Measurements from ENCODE around the gene ATXN10.
"Not testable (repeated sequence)": the region's sequence is repeated elsewhere in the genome, so short reads cannot be mapped to it uniquely, and the experiment has no call there.

The ATXN10 gene

DNA sequence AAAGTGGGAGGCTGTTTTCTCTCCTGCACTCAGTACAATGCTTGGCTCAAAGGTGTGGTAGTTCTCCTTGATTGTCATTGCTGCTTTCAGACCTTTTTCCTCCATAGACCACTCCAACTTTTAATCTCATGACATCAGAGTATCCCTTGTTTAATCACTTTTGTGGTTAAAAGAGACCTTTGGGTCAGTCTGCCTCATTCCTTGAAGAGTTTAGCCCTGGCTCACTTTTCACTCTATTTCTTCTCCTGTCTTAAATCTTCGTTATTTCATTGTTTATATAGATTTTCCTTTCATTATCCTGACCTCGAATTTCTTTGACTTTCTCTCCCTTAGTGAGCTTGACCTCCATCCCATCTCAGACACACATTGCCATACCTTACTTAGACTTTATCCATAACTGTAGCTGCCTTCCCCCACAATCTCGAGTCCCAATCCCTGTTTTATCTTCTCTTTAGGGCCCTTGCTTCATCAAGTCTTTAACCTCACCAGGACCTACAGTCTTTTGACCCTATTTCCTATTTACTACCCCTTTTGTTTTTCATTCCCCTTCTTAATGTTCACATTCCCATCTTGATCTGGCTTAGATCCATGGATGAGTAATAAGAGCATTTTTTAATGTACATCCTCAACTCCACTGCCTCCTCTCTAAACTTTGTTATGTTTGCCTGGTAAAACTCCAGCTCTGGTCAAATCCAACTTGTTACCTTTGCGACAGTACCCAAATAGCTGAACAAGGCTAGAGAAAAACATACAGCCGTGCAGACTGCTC lies 9.5 kb downstream of the ATXN10 start:
- DNase-seq = no peak

GRCh38 chr22:45682064-45682463 lies 10.4 kb downstream of the ATXN10 start:
- no peak for DNase-seq

DNA sequence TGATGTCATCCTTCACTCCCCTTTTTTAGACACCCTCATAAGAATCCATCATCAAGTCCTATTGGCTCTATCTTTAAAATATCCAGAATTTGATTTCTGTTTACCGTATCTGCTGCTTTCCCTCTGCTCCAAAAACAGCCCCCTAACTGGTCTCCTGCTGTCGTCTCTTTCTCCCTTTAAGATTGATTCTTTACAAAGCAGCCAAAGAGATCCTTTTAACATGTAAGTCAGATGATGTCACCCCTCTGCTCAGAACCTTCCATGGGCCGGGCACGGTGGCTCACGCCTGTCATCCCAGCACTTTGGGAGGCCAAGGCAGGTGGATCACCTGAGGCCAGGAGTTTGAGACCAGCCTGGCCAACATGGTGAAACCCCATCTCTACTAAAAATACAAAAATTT lies 11.1 kb downstream of the ATXN10 start:
- not testable (repeated sequence) for DNase-seq

GRCh38 chr22:45683248-45683647 lies 11.6 kb downstream of the ATXN10 start:
- DNase-seq = no peak

GRCh38 chr22:45683680-45684079 lies 12.0 kb downstream of the ATXN10 start:
- no peak for DNase-seq

DNA sequence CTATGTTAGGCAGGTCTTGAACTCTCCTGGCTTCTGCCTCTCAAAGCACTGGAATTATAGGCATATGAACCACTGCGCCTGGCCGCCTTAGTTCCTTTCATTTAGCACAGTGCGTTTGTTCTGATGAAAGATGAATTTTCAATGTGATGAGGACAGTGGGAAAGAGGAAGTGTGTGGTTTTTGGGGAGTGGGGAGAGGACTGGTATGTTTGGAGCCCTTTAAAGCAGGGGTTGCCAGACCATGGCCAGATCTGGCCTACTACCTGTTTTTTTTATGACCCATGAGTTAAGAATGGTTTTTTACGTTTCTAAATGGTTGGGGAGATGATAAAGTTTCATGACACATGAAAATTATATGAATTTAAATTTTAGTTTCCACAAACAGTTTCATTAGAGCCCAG lies 12.5 kb downstream of the ATXN10 start:
- no peak for DNase-seq

- DNase-seq = no peak
These were observed 13.3 kb downstream of the ATXN10 start for GRCh38 chr22:45684752-45685574.

DNA sequence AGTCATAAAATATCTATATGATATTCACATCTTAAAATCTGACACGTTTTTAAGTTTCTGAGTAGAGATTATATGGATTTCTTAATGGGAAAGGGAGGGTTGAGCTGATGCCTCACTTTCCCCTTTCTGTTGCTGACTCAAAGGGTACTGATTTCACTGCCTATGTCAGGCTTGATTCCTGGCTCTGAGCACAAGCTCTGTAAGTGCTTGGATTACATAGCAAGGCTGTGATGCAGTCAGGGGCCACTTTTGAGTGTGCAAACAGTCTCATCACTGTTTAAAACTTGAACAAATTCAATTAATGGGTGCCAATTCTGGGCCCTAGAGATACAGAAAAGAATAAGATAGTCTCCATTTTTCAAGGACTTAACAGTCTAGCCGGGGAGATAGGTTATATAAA lies 14.4 kb downstream of the ATXN10 start:
- DNase-seq = no peak

GRCh38 chr22:45686836-45687235 lies 15.2 kb downstream of the ATXN10 start:
- no peak for DNase-seq

DNA sequence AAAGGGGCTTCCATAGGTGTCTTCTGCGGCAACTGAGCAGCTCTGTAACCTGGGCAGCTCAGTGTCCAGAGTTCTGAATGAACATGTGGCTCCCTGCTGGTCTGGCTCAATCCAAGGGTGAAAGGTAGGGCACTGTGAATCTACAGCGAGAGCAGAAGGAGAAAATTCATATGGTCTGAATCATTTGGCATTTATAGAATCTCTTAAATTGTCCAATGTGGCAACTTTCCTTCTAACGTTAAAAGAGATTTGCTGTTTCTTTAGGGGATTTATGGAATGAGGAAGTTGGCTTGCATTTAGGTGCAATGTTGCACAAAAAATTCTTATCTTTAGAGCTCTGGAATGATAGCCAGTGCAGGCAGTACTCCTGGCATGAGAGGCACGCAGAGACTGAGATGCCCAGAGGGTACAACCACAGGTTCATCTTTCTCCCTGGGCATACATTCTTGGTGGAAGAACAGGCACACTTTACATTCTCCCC lies 17.0 kb downstream of the ATXN10 start:
- no peak for DNase-seq

DNA sequence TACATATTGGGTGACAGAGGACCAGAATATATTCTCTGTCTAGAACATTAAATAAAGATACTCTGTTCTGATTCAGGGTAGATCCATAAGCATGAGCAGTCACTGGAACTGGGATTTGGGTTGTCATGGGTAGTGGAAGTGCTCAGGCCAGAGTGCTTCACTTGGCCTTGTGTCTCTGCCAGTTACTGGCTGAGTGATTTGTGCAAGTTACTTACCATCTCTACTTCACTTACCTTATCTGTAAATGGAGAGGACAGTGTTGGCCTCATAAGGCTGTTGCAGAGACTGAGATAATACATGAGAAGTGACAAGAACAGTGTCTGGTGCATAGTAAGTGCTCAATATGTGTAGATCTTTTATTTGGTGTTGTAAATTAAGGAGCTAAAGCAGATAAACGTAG lies 17.6 kb downstream of the ATXN10 start:
- DNase-seq = no peak

DNA sequence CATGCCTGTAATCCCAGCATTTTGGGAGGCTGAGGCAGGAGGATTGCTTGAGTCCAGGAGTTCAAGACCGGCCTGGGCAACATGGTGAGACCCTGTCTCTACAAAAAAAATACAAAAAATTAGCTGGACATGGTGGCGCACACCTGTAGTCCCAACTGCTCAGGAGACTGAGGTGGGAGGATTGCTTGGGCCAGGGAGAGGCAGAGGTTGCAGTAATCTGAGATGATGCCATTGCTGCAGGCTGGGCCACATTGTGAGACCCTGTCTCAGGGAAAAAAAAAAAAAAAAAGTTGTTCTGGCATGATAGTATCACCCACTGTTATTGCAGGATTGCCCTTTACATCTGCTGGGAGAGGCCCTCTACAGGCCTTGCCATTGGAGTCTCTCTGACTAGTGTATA lies 18.4 kb downstream of the ATXN10 start:
- no peak for DNase-seq

GRCh38 chr22:45692549-45692948 lies 20.9 kb downstream of the ATXN10 start:
- no peak for DNase-seq

GRCh38 chr22:45693835-45694234 lies 22.2 kb downstream of the ATXN10 start:
- no peak for DNase-seq

GRCh38 chr22:45696227-45696626 lies 24.6 kb downstream of the ATXN10 start:
- no peak for DNase-seq

- no peak for DNase-seq
These were observed 26.5 kb downstream of the ATXN10 start for GRCh38 chr22:45698094-45698493.

DNA sequence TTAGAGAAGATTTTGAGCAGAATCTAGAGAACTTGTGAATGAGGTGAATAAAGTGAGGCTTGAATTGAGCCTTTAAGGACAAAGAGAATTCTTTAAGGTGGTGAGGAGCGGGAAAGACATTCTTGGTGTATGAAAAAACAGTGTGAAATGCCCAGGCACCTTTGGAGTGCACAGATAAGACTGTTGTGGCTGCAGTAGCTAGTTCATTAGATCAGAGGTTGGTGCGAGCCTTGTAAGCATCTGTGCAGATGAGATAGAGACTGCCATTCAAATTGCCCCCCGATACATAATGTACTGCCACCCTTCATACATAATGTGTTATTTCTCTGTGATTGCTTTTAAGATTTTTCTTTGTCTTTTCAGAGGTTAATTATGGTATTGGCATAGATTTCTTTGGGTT lies 31.3 kb downstream of the ATXN10 start:
- DNase-seq = no peak

GRCh38 chr22:45703758-45704157 lies 32.1 kb downstream of the ATXN10 start:
- DNase-seq = no peak

- no peak for DNase-seq
These were observed 33.0 kb downstream of the ATXN10 start for GRCh38 chr22:45704648-45705047.

DNA sequence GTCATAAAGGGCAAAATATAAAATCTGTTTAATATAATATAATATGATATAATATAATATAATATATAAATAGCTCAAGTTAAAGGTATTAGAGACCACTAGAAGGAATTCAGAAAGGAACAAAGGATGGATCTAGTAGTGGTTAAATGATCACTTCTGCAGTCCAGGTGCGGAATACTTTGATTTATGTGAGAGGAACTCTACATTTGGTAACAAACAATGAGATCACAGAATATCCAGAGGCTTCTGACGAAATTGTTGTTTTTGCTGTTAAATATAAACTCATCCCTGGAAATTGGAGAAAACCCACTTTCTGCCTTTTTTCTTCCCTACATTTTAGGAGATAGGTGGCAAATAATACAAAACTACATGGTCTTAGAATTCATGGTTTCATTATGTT lies 36.0 kb downstream of the ATXN10 start:
- DNase-seq = no peak

GRCh38 chr22:45708145-45708544 lies 36.5 kb downstream of the ATXN10 start:
- DNase-seq = no peak

DNA sequence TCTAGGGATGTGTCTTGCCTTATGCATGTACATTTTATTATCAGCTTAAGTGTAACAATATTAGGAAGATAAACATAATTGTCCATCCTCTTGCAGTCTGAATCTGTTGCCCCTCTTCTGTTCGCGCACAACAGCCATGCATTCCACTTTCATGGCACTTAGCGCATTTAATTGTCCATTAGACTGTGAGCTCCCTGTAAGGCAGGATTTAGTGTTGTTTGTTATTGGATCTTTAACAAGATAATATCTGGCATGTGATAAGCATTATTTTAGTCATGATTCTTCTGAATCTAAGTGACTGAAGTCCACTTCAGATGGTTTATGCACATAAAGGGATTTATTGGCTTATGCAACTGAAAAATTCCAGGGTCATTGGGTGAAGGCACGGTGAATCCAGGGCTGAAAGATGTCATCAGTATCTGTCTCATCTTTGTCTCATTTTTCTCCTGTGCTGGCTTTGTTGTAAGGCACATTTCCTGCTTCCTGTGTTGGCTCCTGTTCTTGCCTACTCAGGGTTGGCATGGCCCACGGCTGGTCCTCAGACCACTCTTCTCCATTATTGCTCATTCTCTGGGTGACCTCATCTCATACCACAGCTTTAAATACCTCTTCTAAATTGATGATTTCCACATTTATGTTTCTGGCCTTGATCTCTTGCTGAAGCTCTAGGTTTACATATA lies 37.6 kb downstream of the ATXN10 start:
- no peak for DNase-seq

DNA sequence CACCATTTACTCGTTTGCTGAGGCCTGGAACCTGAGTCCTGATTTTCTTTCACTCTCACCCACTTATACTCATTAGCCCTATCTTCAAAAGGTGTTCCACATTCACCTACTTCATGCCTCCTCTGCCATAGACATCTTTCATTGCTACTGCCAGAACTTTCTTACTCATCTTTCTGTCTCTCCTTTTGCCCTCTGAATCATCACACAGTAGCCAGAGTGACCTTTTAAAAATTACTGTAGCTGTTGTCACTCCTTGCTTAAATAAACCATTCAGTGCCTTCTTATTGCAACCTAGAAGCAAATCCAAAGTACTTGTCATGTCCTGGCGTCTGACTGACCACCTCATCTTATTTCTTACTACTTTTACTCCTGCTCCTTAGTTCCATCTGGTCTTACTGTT lies 38.2 kb downstream of the ATXN10 start:
- no peak for DNase-seq

GRCh38 chr22:45710469-45710868 lies 38.8 kb downstream of the ATXN10 start:
- DNase-seq = no peak
